ENCODE data around the gene TTI1.
"Not testable (repeated sequence)": the region's sequence is repeated elsewhere in the genome, so short reads cannot be mapped to it uniquely, and the experiment has no call there.

The TTI1 gene

DNA sequence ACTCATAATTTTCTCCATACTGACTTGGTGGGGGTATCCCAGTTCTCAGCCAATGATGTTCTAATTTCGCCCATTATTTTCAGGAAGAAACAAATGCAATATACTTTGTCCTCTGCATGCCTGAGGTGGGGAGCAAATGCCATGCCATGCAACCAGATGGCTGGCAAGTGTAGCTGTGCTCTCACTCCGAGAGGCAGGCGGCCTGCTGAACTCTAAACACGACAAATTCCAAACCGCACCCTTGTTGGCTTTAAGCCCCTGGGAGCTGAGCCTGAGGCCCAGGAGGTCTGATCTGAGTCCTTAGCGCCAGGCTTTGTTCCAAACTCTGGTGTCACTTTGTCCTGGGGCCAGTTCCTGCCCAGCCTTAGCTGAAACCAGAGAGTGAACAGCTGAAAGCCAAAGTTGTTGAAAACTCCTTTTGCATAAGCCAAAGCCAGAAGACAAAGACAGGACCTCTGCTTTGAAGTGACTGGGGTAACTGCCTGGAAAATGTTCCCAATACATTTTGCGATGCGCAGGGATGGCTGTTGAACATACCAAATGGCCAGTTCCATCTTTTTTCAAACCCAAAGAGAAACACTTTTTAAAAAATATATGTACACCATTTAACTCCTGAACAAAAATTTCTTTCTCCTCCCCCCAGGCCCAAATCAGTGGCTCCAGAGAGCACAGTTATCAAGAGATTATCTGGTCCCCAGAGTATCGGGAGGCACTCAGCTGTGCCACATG lies 46.2 kb downstream of the TTI1 start:
- no peak for FAIRE-seq

DNA sequence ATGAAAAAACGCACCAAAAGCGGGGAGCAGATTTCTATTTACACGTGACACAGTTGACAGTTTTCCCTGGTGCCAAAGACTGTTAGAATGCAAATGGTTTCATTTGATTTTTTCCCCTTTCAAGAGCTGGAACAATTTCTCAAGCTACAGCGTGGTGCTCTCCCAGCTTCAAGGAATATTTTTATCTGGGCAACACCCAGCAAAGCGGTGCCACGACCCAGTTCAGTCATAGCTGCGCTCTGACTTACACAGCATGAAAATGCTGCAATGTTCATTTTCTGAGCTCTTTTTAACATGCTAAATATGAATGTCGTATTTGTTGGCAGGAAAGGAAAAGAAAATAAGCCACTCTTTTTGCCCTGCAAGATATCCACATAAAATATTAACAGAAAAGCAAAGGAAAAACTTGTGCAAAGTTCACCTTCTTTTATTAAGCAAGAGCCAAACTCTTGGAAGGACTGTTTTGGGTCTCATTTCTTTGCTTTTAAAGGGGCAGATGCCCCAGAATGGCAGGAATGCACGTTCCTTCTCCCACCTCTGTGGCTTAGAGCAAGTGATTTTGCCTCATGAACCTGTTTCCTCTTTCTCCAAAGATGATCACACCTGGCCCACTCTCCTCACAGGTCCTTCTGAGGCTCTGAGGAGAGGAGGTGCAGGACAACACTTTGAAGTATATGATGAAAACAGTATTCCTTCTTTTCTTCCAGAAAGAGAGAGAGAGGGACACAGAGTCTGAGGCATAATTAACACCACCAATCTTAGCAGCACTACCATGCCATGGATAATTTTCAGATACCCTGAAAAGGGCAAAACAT lies 47.0 kb downstream of the TTI1 start:
- FAIRE-seq, result no peak

DNA sequence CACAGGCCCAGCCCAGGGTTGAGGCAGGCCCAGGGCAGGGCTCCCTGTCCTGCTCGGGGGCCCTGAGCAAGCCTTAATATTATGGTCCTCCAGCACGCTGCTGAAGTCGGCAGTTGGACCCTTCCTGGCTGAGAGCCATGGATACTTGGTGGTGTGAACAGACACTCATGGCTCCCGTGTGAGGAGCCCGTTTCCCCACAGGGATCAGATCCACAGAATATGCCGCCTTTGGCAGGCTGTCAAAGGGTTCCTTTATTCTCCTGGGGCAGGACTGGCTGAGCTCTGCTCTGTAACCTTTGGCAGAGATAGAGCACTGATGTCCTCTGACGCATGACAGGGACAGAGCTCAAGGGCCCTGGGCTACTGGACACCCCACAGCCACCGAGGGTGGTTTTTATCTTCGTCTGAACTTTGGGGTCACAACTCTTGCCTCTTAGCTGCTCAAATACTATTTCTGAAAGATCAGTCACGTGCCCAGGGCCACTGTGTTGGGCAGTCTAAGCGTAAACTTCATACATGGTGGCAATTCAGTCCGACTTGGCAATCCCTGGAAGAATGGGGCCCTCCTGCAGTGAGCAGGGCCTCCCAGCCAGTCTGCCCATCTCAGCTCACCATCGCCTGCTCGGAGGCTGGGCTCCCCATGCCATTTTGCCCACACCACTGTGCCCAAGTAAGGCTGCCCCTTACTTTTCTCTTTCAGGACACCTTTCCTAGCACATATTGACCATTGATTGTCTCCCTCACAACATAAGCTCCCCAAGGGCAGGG lies 49.1 kb downstream of the TTI1 start:
- FAIRE-seq, result no peak

DNA sequence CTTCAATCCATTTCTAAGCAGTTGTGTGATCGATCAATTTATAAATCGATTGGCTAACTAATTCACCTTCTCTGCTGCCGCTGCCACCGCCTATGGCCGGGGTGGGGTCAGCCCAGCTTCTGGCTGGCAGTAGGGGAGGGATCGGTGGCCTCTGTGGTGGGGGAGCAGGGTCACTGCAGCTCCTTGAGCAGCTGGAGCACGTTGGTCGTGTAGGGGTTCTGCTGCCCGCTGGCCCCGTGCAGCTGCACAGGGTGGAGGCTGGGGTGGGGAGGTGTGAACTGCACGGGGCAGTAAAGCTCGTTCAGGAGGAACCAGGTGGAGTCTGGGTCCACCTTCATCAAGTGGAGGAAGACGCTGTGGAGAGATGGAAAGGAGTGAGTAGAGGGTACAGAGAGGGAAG lies 50.0 kb downstream of the TTI1 start:
- FAIRE-seq, result no peak

DNA sequence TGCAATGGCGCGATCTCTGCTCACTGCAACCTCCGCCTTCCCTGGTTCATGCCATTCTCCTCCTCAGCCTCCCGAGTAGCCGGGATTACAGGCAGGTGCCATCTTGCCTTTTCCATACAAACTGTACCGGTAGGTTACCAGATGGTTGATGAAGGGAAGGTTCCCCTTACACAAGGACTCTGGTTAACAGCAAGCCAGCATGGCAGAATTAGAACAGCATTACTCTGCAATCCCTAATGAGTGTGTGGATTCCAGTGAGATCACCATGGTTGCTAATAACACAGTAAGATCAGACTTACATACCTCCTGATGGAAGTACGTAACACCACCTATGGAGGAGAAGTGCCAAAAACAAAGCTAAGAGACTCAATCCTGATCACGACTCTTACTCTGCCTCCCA lies 51.7 kb downstream of the TTI1 start:
- no peak for FAIRE-seq

DNA sequence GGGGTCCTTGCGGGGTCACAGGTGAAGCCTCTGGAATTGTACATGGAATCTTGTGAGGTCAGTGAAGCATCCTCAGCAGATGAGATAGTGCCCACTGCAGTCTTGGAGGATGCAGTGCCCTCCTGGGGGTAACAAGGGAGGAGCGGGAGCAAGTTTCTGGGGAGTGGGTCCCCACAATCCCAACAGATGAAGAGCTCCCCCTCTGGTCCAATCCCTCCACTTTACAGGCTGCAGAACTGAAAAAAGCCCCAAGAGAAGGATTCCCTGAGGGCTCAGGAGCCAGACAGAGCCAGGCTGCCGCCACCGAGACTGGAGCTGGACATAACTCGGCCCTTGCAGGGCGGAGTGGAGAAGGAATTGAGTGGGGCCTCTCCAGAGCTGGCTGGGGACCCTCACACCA lies 52.4 kb downstream of the TTI1 start:
- no peak for FAIRE-seq

DNA sequence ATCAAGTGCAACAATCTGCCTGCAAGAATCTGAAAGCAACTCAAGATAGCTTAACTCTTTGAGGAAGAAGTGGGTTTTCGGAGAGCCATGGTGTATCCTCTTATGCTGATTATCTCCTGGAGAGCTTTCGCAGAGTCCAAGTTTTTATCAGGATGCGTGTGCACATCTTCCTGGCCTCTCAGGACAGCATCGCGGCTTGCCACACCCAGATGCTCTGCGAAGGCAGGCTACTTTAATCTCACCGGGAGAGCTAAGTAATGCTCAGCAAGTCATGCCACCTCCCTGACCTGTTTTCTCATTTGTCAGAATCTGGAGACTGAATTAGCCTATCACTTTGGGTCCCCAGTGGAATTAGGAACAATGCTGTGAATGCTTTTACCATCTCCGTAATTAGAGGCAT lies 52.9 kb downstream of the TTI1 start:
- no peak for FAIRE-seq

DNA sequence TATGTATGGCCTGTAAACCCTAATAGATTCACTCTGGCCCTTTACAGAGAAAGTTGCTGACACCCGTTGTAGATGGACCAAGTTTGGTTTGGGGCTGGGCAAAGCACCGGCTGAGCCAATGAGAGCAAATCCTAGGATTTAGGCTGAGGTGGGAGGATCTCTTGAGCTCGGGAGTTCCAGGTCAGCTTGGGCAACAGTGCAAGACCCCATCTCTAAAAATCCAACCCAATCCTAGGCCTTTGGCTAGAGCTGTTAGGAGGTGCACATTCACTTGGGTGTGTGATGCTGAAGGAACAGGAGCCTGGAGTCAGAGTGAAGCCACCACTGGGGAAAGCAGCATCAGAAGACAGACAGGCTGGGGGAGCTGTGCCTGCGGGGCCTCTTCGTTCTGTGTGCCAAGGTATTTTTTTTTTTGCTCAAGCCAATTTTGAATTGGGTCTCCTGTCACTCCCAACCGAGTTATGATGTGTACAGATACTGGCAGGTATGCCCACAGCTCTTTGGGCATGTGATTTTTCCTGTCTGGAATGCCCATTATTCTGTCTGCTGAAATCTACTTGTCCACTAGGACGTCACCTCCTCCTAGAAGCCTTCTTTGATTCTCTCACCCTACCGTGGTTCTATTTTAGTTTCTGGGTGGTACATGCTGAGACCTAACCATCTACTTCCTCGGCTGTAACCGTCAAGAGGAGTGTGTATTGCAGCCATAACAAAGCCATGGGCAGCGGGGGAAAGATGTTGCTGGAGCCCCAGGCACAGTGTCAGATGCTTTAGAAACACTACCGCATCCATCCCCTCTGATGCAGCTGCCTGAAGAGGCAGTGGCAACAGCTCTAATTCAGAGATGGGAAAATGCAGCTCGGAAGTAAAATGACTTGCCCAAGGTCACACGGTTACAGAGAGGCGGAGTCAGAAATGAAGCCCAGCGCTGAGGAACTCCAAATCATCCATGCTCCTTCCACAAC lies 54.0 kb downstream of the TTI1 start:
- no peak for FAIRE-seq

DNA sequence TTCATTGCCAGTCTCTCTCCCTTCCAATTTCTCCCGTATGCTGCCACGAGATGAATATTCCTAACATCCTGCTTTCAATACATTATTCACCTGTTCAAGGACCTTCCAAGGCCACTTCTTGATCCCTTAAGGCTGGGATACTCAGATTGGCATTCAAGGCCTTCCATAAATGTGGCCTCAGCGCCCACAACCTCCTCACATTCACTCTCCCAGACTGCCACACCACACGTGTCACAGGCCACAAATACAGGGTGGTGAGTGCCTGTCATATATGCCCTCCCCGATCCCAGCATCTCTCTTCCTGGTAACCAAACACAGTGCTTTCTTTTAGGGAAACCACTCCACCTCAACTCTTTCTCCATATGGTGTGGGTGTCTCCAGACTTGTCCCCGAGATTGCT lies 55.5 kb downstream of the TTI1 start:
- FAIRE-seq, result no peak

DNA sequence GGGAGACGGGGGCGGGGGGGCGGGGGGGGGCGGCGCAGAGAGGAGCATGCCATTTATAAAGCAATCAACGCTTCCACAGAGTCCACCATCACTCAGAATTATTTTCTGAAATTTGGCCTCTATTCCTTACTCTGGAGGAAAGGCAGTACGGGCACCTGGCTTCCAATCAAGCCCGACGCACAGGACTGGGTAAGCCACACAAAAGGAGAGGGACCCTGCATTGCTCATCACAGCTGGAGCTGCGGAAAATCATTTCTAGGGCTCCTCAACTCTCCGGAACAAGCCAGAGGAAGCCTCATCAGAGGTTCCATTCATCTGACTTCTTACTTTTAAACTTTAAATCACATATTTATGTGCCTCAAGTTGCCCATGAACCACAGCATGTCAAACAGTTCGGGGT lies 55.9 kb downstream of the TTI1 start:
- no peak for FAIRE-seq

DNA sequence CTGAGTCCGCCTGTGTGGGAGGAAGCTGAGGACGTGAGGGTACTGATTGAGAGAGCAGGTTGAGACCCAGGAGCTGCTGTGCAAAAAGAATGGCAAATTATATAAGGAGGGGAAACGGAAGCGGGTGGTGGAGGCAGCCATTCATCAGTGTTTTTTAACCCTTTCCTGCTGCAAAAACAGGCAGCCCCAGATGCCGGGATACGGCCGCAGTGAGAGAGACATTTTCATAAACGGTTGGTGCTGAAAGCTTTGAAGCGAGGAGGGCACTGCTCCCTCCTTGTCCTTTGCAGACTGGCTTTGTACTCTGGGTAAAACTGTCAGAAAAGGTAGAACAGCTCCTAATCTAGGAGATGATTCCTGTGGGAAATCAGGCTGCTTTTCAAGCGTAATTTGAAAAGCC lies 56.4 kb downstream of the TTI1 start:
- no peak for FAIRE-seq

DNA sequence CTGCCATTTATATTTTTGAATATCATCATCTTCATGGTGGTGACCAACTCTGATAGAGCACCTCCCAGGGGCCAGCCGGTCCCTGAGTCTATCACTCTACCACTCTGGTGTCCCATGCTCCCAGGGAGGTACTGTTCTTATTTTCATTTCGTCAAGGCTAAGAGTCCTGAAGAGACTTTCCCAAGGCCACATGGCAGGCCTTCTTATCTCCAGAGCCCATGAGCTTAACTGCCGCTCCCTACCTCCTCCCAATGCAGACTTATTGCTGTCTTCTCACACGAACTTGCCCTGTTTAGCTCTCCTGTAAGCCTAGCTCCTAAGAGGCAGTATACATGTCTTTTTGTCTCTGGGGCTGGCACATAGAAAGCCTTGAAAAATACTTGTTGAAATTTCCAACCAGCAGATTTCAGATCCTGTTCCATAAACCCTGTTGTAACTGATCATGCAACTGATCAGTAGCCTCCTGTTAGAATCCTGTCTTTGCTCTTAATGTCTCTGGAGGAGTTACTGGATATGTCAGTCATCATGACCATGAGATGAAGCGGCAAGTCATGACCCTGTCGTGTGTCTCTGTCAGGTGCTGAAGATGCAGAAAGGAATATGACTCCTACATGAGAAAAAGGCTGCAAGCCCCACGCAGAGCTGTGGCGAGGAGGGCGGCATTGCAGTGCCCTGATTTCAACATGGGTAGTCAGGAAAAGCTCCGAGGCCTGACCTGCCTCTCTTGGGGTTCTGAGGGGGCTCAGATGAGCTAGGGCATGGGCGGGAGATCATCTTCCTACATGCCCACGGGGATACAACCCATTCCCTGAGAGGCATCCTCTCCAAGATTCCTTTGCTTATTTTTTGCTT lies 60.0 kb downstream of the TTI1 start:
- no peak for FAIRE-seq

DNA sequence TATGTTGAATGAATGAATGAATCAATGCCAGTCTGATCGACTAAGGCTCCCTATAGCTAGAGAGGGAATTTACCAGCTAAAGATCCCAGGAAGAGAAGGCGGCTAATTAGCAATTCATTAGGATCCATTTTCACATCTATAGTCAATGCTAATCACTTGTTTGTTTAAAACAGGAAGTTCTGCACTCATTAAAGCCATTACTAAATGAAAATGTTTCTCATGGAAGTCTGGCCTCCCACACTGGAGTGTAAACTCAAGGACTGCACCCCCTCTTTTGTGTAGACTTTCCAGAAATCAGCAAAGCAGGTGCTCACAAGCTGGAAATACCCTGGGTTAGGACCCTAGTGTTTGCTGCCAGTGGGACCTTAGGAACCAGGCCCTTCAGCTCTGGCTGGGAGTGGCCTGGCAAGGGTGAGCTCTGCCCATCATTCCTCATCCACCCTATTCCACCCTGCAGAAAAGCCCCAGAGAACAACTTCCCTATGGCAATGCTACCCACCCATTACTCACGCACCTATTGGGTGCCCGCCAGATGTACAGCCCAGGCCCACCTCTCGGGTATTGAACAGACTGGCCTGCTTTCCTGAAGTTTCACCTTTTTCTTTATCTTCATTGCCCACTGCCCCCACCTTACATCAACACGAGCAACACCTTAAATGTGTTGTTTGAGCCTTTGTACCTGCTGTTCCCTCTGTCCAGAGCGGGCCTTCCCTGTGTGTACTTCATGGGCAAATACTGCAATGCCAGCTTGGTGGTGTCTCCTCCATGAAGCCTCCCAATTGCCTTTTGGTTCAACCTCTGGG lies 60.8 kb downstream of the TTI1 start:
- no peak for FAIRE-seq

DNA sequence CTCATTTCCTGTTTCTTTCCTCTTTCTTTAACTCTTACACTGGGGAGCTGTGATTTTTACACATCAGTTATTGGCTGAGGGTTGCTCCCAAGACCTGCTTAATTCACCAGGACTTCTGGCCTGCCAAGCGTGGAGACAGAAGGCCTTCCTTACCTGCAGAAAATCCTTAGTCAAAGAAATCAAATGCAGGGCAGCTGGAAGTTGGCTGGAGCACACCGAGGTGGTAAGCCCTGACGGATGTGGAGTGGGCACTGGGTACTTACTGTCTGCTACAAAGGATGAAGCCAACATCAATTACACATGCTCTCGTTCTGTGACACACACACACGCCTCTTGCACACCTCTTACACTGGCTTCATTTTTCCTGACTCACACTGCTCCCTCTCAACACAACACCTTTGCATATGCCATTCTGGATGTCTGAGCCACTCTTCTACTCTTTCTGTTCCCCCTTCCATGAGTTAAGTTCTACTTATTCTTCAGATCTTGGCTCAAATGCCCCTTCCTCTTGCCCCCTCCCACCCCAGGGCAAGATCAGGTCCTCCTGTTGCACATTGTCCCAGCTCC lies 61.6 kb downstream of the TTI1 start:
- no peak for FAIRE-seq

DNA sequence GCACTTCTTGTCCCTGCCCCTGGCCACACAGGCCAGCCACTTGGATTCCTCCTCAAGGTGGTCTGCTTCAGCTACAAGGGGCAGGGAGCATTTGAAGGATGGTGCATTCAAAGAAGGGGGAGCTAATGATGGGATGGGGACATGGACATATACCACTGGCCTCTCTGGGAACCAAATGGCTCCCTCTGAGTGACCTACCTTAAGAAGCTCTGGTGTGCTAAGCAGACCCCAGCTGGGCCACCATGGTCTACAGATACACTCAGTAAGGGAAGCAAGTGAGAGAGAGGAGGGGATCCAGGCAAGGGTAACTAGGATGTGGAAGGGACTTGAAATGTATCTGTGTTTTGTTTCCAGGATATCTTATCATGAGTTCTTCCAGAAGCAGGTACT lies 62.4 kb downstream of the TTI1 start:
- no peak for FAIRE-seq

DNA sequence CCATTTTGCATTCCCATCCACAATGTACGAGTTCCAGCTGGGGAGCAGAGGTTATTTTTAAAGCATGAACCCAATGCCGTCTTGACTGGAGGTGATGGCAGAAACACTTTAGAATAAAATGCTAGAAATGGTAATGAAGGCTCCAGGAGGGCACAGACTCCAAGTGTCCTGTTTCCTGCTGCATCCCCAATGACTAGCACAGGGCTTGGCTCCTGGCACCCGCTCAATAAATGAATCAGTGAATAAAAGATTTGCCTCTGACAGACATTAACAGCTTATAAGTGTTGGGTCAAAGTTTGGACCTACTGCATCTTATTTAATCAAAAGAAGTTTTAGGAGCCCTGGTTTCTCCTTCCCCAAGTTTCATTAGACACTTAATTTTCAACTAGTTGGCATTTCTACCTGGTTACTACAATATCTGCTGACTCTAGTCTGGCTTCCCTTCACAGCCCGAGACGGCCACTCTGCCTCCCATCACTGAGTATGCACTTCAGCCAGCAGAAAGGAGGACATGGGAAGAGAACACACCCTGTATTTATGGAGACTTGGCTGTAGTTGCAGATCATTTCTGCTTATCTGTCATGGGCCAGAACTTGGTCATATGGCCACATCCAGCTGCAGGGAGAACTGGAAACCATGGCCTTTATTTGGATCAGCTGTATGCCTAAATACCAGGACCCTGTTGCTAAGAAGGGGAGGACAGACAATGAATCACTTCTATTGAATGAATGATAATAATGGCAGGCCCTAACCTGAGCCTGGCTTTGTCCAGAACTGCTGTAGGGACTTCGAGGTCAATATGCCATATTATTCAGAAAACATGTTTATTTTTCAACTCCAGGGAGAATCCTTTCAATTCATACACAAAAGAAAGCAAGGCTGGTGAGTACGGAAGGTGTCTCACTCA lies 63.1 kb downstream of the TTI1 start:
- FAIRE-seq, result no peak

DNA sequence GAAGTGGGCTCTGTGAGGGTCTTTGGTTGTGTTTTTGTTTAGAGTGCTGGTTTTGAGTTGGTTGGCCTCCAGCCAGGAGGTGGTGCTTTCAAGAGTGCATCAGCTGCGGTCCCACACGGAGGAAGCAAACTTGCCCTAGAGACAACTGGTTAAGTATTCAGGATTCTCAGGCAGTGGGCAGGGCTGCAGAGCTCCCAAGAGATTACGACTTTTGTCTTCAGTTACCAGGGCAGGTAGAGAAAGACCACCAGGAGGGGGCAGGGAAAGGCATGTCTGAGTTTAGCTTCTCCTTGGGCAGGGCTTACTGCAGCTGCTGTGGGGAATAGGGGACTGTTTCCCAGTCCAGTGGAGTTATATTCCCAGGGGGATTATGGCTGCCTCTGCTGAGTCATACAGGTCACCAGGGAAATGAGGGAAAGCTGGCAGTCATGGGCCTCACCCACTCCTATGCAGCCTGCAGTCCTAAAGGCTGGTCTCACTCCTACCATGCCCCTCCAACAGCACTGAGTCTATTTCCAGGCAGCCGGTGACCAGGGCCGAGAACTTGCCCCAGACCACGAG lies 64.3 kb downstream of the TTI1 start:
- no peak for FAIRE-seq

DNA sequence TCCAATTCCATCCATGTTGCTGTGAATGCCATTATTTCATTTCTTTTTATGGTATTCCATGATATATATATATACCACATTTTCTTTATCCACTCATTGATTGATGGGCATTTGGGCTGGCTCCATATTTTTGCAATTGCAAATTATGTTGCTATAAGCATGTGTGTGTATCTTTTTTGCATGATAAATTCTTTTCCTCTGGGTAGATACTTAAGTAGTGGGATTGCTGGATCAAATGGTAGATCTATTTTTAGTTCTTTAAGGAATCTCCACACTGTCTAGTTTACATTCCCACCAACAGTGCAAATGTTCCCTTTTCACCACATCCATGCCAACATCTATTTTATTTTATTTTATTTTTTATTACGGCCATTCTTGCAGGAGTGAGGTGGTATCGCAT lies 69.8 kb downstream of the TTI1 start:
- not testable (repeated sequence) for FAIRE-seq

DNA sequence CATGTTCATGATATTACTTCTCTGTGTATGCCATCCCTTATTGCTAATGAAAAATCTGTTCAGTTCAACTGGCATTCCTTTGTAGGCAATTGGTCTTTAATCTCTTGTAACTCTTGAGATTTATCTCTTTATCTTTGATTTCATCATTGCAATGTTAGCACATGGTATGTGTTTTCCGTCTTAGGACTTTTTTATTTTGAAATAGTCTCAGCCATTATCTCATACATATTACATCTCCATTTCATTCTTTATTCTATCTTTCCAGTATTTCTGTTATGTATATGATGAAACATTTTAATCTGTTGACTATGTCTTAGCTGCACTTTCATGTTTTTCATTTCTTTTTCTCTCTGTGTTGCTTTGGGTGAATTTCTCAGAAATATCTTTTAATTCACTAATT lies 72.2 kb downstream of the TTI1 start:
- no peak for FAIRE-seq
